Keratinocyte (primary cell): ENCODE data around the gene MED17.
A peak's percentile ranks its signal among the peaks of the same experiment; 100 is the strongest.

Source experiments
- EZH2 ChIP-seq: IDR thresholded peaks from one replicate; pipeline ENCODE4 v1.6.1; 2012; ENCODE audit warnings: inconsistent platforms, mild to moderate bottlenecking, low read length, moderate library complexity
- TF ChIP-seq, protein P1 (sequence below), 3 experiments: IDR thresholded peaks in 1 of 3; conservative IDR thresholded peaks in 1 of 3; optimal IDR thresholded peaks in 1 of 3; 2 replicates in 2 of 3; 3 replicates in 1 of 3; pipeline versions ENCODE3 to v1.5.1; 2011; ENCODE audit warnings: low read length in 3 of 3, mild to moderate bottlenecking in 3 of 3, moderate library complexity in 2 of 3, control low read depth in 1 of 3, inconsistent platforms in 1 of 3; ENCODE audit not compliant: insufficient read depth in 2 of 3; ENCODE audit errors: extremely low read depth in 1 of 3

DNA sequence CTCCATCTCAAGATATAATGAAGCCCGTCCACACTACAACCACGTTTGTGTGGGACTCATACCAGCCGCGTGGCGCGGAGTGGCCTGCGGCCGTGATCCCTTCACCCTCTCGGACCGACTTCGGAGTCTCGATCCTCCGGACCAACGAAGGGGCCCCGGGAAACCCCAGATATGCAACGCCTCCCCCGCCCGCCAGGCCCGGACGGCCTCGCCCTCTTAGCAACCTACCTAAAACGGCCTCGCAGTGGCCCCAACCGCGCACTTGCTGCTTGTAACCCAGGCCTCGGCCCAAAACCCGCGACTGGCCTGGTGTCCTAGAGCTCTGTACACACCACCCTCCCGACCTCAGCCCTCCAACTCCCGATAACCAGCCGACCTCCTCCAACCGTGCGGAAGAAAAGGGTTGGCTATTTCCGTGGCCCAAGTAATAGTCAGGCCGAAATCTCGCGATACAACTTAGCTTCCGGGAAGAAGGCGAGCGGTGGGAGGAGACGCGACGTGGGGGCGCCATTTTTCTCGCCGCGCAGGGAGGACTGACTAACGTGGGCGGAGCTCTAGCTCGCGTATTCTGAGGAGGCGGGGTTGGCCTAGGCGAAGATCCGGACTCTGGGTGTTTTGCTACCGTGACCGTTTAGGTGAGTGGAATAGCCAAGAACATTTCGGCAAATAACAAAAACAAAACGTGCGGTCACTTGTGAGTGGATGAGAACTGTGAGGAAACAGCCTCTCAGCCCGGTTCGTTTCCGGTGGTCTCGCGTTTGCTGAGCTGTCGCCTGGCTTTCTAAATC is 42.8 kb upstream of the MED17 start, which contains the start of the genes C11orf54 and TAF1D:
- TF ChIP-seq, protein P1, sequence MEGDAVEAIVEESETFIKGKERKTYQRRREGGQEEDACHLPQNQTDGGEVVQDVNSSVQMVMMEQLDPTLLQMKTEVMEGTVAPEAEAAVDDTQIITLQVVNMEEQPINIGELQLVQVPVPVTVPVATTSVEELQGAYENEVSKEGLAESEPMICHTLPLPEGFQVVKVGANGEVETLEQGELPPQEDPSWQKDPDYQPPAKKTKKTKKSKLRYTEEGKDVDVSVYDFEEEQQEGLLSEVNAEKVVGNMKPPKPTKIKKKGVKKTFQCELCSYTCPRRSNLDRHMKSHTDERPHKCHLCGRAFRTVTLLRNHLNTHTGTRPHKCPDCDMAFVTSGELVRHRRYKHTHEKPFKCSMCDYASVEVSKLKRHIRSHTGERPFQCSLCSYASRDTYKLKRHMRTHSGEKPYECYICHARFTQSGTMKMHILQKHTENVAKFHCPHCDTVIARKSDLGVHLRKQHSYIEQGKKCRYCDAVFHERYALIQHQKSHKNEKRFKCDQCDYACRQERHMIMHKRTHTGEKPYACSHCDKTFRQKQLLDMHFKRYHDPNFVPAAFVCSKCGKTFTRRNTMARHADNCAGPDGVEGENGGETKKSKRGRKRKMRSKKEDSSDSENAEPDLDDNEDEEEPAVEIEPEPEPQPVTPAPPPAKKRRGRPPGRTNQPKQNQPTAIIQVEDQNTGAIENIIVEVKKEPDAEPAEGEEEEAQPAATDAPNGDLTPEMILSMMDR (optimal IDR thresholded peaks at IDR 0.05 in 1 of 3, IDR thresholded peaks at IDR 0.05 in 1 of 3, conservative IDR thresholded peaks at IDR 0.05 in 1 of 3; ENCODE audit: extremely low read depth in 1 of 3, insufficient read depth in 2 of 3, low read length in 3 of 3), result peak in 1 of 3 experiments; percentile 6
- TF ChIP-seq EZH2, result no peak
